ENCODE measurements around the gene FEN1.
A peak's percentile ranks its signal among the peaks of the same experiment; 100 is the strongest.

Gene FEN1

GRCh38 chr11:61814958-61815789 is 22.5 kb downstream of the FEN1 start:
- H3K4ac ChIP-seq (ENCODE audit: low read length) = peak overlapping the region; percentile 99
- H2AK5ac ChIP-seq (ENCODE audit: low read depth, low read length) = peak overlapping the region; percentile 100
- no CpG with 5 or more reads among the region's 66 CpGs for WGBS, 2 donors (ENCODE audit: extremely low coverage in 2 of 2, insufficient read length in 2 of 2, insufficient replicate concordance in 1 of 2)
- peaks cover 25% of the 10 kb centered on the region for H3K79me1 ChIP-seq (ENCODE audit: low read depth, low read length)
- peak overlapping the region; percentile 100 for H3K18ac ChIP-seq (ENCODE audit: low read length)
- H3K36me3 ChIP-seq (replicated peaks in 1 of 2; ENCODE audit: control insufficient read depth in 2 of 2, insufficient read depth in 2 of 2, low read length in 2 of 2) = peaks cover 35 to 49% of the 10 kb centered on the region in 2 donors
- peak overlapping the region; percentile 87 for H3K4me2 ChIP-seq (ENCODE audit: insufficient read depth, low read length, poor library complexity, severe bottlenecking)
- peak overlapping the region; percentile 99 for H2BK5ac ChIP-seq (ENCODE audit: low read length)
- peak overlapping the region; percentile 91 to 97 for H3K4me3 ChIP-seq (ENCODE audit: low read length in 2 of 2)
- peak overlapping the region; percentile 12 for H2AFZ ChIP-seq (ENCODE audit: low read length)
- DNase-seq (ENCODE audit: low spot score) = peak; percentile 97
- H4K91ac ChIP-seq (ENCODE audit: low read depth, low read length, poor library complexity) = peak overlapping the region; percentile 97
- peaks cover 0 to 3% of the 10 kb centered on the region in 2 donors for H3K9me3 ChIP-seq (replicated peaks in 1 of 2; ENCODE audit: control insufficient read depth in 2 of 2, insufficient read depth in 1 of 2, low read depth in 1 of 2, low read length in 2 of 2)
- peak overlapping the region; percentile 31 for H4K8ac ChIP-seq (ENCODE audit: low read depth, low read length)
- no peaks in the 10 kb centered on the region for H3K27me3 ChIP-seq (ENCODE audit: control insufficient read depth in 3 of 3, insufficient read depth in 3 of 3, low read depth in 1 of 3, low read length in 3 of 3)
- peak overlapping the region; percentile 99 for H2BK15ac ChIP-seq (ENCODE audit: low read length)
- H2BK12ac ChIP-seq (ENCODE audit: low read length) = peak overlapping the region; percentile 87
- peak overlapping the region; percentile 99 for H3K9ac ChIP-seq (ENCODE audit: low read depth, low read length, poor library complexity)
- H2BK120ac ChIP-seq (ENCODE audit: low read depth, low read length) = peak overlapping the region; percentile 100
- peak overlapping the region; percentile 99 for H3K23ac ChIP-seq (ENCODE audit: low read depth, low read length, poor library complexity)
- peaks cover 14 to 19% of the 10 kb centered on the region in 2 donors for H3K4me1 ChIP-seq (ENCODE audit: control insufficient read depth in 2 of 2, insufficient read depth in 1 of 2, low read depth in 1 of 2, low read length in 2 of 2)
- peak overlapping the region; percentile 96 for H3K27ac ChIP-seq (replicated peaks; ENCODE audit: low read length)
- H3K14ac ChIP-seq (ENCODE audit: low read length) = peak overlapping the region; percentile 99

- WGBS, 2 donors (ENCODE audit: extremely low coverage in 2 of 2, insufficient read length in 2 of 2, insufficient replicate concordance in 1 of 2) = no CpG with 5 or more reads among the region's 69 CpGs
- peak overlapping the region; percentile 99 for H3K4ac ChIP-seq (ENCODE audit: low read length)
- H3K36me3 ChIP-seq (replicated peaks in 1 of 2; ENCODE audit: control insufficient read depth in 2 of 2, insufficient read depth in 2 of 2, low read length in 2 of 2) = peaks cover 27 to 43% of the 10 kb centered on the region in 2 donors
- peaks cover 25% of the 10 kb centered on the region for H3K79me1 ChIP-seq (ENCODE audit: low read depth, low read length)
- peak overlapping the region; percentile 91 to 97 for H3K4me3 ChIP-seq (ENCODE audit: low read length in 2 of 2)
- H3K23ac ChIP-seq (ENCODE audit: low read depth, low read length, poor library complexity) = peak overlapping the region; percentile 99
- H3K9ac ChIP-seq (ENCODE audit: low read depth, low read length, poor library complexity) = peak overlapping the region; percentile 99
- H4K8ac ChIP-seq (ENCODE audit: low read depth, low read length) = peak overlapping the region; percentile 31
- H2BK12ac ChIP-seq (ENCODE audit: low read length) = peak overlapping the region; percentile 87
- peaks cover 14 to 19% of the 10 kb centered on the region in 2 donors for H3K4me1 ChIP-seq (ENCODE audit: control insufficient read depth in 2 of 2, insufficient read depth in 1 of 2, low read depth in 1 of 2, low read length in 2 of 2)
- H2BK120ac ChIP-seq (ENCODE audit: low read depth, low read length) = peak overlapping the region; percentile 100
- peak overlapping the region; percentile 100 for H3K18ac ChIP-seq (ENCODE audit: low read length)
- peak overlapping the region; percentile 97 for H4K91ac ChIP-seq (ENCODE audit: low read depth, low read length, poor library complexity)
- peak overlapping the region; percentile 99 for H3K14ac ChIP-seq (ENCODE audit: low read length)
- H3K4me2 ChIP-seq (ENCODE audit: insufficient read depth, low read length, poor library complexity, severe bottlenecking) = peak overlapping the region; percentile 87
- peak overlapping the region; percentile 100 for H2AK5ac ChIP-seq (ENCODE audit: low read depth, low read length)
- peak overlapping the region; percentile 99 for H2BK15ac ChIP-seq (ENCODE audit: low read length)
- peak; percentile 75 for DNase-seq (ENCODE audit: low spot score)
- H3K27ac ChIP-seq (replicated peaks; ENCODE audit: low read length) = peak overlapping the region; percentile 85
- peak overlapping the region; percentile 99 for H2BK5ac ChIP-seq (ENCODE audit: low read length)
- peaks cover 0 to 3% of the 10 kb centered on the region in 2 donors for H3K9me3 ChIP-seq (replicated peaks in 1 of 2; ENCODE audit: control insufficient read depth in 2 of 2, insufficient read depth in 1 of 2, low read depth in 1 of 2, low read length in 2 of 2)
- peak overlapping the region; percentile 72 for H2AFZ ChIP-seq (ENCODE audit: low read length)
- no peaks in the 10 kb centered on the region for H3K27me3 ChIP-seq (ENCODE audit: control insufficient read depth in 3 of 3, insufficient read depth in 3 of 3, low read depth in 1 of 3, low read length in 3 of 3)
These were observed 23.4 kb downstream of the FEN1 start for GRCh38 chr11:61815790-61816735.

GRCh38 chr11:61816736-61817455 is 24.2 kb downstream of the FEN1 start, which contains the start of gene FADS1:
FADS1 (minus strand) TSS chr11:61817003; CDS start chr11:61816929, 74 bp downstream.
- peak within 1 kb of the TSS; percentile 99 for H2BK5ac ChIP-seq (ENCODE audit: low read length)

More at GRCh38 chr11:61816736-61817455, 24.2 kb downstream of the FEN1 start, which contains the start of gene FADS1:
- peak; percentile 93 for DNase-seq (ENCODE audit: low spot score)
- Histone ChIP-seq H3K9me3 (replicated peaks in 1 of 2; ENCODE audit: control insufficient read depth in 2 of 2, insufficient read depth in 1 of 2, low read depth in 1 of 2, low read length in 2 of 2) (peaks cover 0 to 3% of the 10 kb centered on the region in 2 donors), H3K4me2 (ENCODE audit: insufficient read depth, low read length, poor library complexity, severe bottlenecking) (peak within 1 kb of the TSS; percentile 87), H3K27ac (replicated peaks; ENCODE audit: low read length) (peak within 1 kb of the TSS; percentile 85), H2AK5ac (ENCODE audit: low read depth, low read length) (peak within 1 kb of the TSS; percentile 100), H2AFZ (ENCODE audit: low read length) (peak within 1 kb of the TSS; percentile 72), H4K91ac (ENCODE audit: low read depth, low read length, poor library complexity) (peak within 1 kb of the TSS; percentile 97), H4K8ac (ENCODE audit: low read depth, low read length) (no peak within 1 kb of the TSS), H3K27me3 (ENCODE audit: control insufficient read depth in 3 of 3, insufficient read depth in 3 of 3, low read depth in 1 of 3, low read length in 3 of 3) (no peaks in the 10 kb centered on the region), H3K9ac (ENCODE audit: low read depth, low read length, poor library complexity) (peak within 1 kb of the TSS; percentile 99), H3K36me3 (replicated peaks in 1 of 2; ENCODE audit: control insufficient read depth in 2 of 2, insufficient read depth in 2 of 2, low read length in 2 of 2) (peaks cover 20 to 37% of the 10 kb centered on the region in 2 donors), H2BK15ac (ENCODE audit: low read length) (peak within 1 kb of the TSS; percentile 99), H3K23ac (ENCODE audit: low read depth, low read length, poor library complexity) (peak within 1 kb of the TSS; percentile 99), H3K4me1 (ENCODE audit: control insufficient read depth in 2 of 2, insufficient read depth in 1 of 2, low read depth in 1 of 2, low read length in 2 of 2) (peaks cover 14 to 19% of the 10 kb centered on the region in 2 donors), H3K14ac (ENCODE audit: low read length) (peak within 1 kb of the TSS; percentile 99), H3K4me3 (ENCODE audit: low read length in 2 of 2) (peak within 1 kb of the TSS; percentile 91 to 97), H3K4ac (ENCODE audit: low read length) (peak within 1 kb of the TSS; percentile 99), H3K18ac (ENCODE audit: low read length) (peak within 1 kb of the TSS; percentile 100), H3K79me1 (ENCODE audit: low read depth, low read length) (peaks cover 25% of the 10 kb centered on the region), H2BK12ac (ENCODE audit: low read length) (peak within 1 kb of the TSS; percentile 86), H2BK120ac (ENCODE audit: low read depth, low read length) (peak within 1 kb of the TSS; percentile 100)
- WGBS, 2 donors (ENCODE audit: extremely low coverage in 2 of 2, insufficient read length in 2 of 2, insufficient replicate concordance in 1 of 2) = no CpG with 5 or more reads among the region's 73 CpGs

All from neuronal stem cell (in vitro differentiated cells).